Hepatocyte (in vitro differentiated cells): ENCODE measurements around the gene GPR155.

Experiments used
- CTCF ChIP-seq: fragments of 200-600 bp; sonication (generic); IDR thresholded peaks from 2 replicates; pipeline ENCODE4 v1.5.1; 2016; ENCODE audit warnings: antibody characterized with exemption, mild to moderate bottlenecking; ENCODE audit not compliant: poor library complexity
- EZH2 ChIP-seq: fragments of 200-600 bp; sonication (generic); IDR thresholded peaks from 2 replicates; pipeline ENCODE4 v1.6.1; 2016; ENCODE audit warnings: antibody characterized with exemption, mild to moderate bottlenecking, borderline replicate concordance

- no peak for TF ChIP-seq CTCF
- TF ChIP-seq EZH2 = no peak
Observed at GRCh38 chr2:174450021-174450816, 36.6 kb downstream of the GPR155 start.
